ENCODE results near the gene PBX1. TPM values are rescaled to one million over a fixed set of nuclear protein-coding genes. Genes with fewer than 3 reads are reported as not detected.
"Not testable (repeated sequence)": the region's sequence is repeated elsewhere in the genome, so short reads cannot be mapped to it uniquely, and the experiment has no call there.

Gene PBX1
- total and polyA plus RNA-seq, 4 donors = 14.0 to 125 (median 40.0) TPM

DNA sequence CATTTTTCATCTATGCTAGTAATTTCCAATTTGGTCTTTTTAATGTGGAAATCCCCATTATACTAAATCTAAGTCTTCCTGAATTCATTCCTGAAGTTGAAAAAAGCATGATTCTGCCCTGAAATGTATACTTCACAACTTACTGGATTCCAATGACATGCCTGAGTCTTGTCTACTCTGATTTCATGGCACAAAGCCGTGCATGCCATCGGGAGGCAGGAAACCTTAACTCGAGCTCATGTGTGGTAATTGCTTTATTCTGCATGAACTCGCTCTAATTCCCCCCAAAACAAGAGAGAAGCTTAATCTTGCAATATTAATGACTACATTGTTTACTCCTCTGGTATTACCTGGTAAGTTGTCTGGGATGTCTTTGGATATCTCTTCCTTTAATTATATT, 39.6 kb upstream of the PBX1 start:
- H3K27ac ChIP-seq (ENCODE audit: low read depth in 1 of 2, low read length in 2 of 2) = no peak overlapping the region
- no peaks in the 10 kb centered on the region for H3K9me3 ChIP-seq (ENCODE audit: control insufficient read depth, low read length)
- WGBS, 2 donors = 72 to 85% methylated on average over 4 of the region's 4 CpGs
- H3K36me3 ChIP-seq (ENCODE audit: control insufficient read depth in 1 of 2, insufficient read depth in 2 of 2, low read length in 1 of 2) = no peaks in the 10 kb centered on the region
- no peak for ATAC-seq (ENCODE audit: low FRiP score)
- no peak overlapping the region for H3K4me3 ChIP-seq (ENCODE audit: low read length in 2 of 2)
- intact Hi-C loops (cut with DNase I) = loop anchor here in 1 of 2 donors (10.0 kb wide), 1 partner anchor 265 kb away; no protein-coding TSS in a partner anchor
- H3K27me3 ChIP-seq (ENCODE audit: control insufficient read depth in 1 of 2, insufficient read depth in 2 of 2, low read length in 1 of 2) = no peaks in the 10 kb centered on the region
- no peaks in the 10 kb centered on the region for H3K4me1 ChIP-seq (ENCODE audit: control insufficient read depth in 1 of 2, insufficient read depth in 2 of 2, low read length in 2 of 2)
- DNase-seq = no peak

DNA sequence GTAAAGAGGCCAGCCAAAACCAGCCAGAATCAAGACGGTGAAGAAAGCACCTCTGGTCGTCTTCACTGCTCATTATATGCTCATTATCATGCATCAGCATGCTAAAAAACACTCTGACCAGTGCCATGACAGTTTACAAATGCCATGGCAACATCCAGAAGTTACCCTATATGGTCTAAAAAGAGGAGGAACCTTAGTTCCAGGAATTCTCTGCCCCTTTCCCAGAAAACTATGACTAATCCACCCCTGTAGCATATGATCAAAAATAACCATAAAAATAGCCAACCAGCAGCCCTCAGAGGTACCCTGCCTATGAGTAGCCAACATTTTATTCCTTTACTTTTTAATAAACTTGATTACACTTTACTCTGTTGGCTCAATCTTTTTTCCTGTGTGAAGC, 34.2 kb upstream of the PBX1 start:
- Histone ChIP-seq H3K4me3 (ENCODE audit: low read length in 2 of 2) (no peak overlapping the region), H3K9me3 (ENCODE audit: control insufficient read depth, low read length) (peaks cover 5% of the 10 kb centered on the region), H3K27ac (ENCODE audit: low read depth in 1 of 2, low read length in 2 of 2) (no peak overlapping the region), H3K36me3 (ENCODE audit: control insufficient read depth in 1 of 2, insufficient read depth in 2 of 2, low read length in 1 of 2) (no peaks in the 10 kb centered on the region), H3K4me1 (ENCODE audit: control insufficient read depth in 1 of 2, insufficient read depth in 2 of 2, low read length in 2 of 2) (peaks cover 0 to 1% of the 10 kb centered on the region in 2 donors), H3K27me3 (ENCODE audit: control insufficient read depth in 1 of 2, insufficient read depth in 2 of 2, low read length in 1 of 2) (no peaks in the 10 kb centered on the region)
- 63 to 69% methylated on average over 2 of the region's 2 CpGs for WGBS, 2 donors
- intact Hi-C loops (cut with DNase I) = loop anchor here in 1 of 2 donors (1.0 kb wide), 1 partner anchor 32 kb away; no protein-coding TSS in a partner anchor
- ATAC-seq (ENCODE audit: low FRiP score) (no peak), DNase-seq (no peak)

DNA sequence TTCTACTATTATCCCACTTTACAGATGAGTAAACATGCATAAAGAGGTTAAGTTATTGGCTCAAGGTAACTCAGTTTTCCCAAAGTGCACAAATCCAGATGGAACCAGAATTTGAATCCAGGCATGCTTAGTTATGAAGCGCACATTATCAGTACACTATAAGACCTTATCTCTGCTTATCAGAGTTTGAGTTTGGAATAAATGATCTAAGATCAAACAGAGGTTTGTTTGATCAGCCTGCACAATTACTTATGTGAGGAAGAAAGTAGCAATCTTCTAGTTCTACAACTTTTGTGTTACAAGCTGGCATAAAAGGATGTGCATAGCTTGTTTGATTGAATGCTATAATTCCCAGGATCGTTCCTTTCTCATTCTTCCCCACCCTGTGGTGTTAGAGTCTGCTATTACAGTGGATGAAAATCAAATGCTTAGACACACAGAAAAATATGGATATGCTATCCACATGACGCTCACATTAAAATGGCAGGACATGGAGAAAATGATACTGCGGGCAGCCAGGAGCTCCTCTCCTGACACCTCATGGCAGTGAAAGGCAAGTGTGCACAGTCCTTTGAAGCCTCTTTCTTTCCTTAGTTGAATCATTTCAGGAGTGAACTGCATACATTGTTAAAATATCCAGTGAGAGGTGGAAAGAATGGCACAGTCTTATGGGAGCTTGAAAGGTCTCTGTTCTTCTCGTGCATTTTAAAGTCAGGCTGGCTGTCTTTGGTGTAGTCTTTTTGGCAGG, 23.9 kb upstream of the PBX1 start:
- 85 to 87% methylated on average over 5 of the region's 5 CpGs for WGBS, 2 donors
- ATAC-seq (ENCODE audit: low FRiP score) = no peak
- intact Hi-C loops (cut with DNase I) = no loop called here

DNA sequence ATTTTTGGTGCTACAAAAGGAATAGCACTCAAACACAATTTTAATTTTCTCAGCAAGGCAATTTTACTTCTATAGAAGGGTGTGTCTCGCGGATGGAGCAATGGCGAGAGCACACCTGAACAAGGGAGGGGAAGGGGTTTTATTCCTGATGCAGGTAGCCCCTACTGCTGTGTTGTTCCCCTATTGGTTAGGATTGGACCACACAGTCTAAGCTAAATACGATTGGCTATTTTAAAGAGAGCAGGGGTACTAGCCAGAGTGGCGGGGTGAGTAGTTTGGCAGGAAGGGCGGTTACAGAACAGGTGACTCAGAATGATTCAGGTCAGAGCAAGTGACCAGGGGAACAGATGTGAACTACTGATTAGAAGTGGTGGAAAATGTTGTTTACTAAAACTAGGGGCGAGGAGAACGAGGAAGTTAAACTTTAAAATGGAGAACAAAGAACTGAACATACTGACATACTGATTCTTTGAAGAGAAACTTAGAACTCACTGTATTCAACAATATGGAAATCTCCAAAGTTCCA, 6.5 kb upstream of the PBX1 start:
- H3K27ac ChIP-seq (ENCODE audit: low read depth in 1 of 2, low read length in 2 of 2); H3K4me1 ChIP-seq (ENCODE audit: control insufficient read depth in 1 of 2, insufficient read depth in 2 of 2, low read length in 2 of 2); H3K4me3 ChIP-seq (ENCODE audit: low read length in 2 of 2); ATAC-seq (ENCODE audit: low FRiP score); H3K9me3 ChIP-seq (ENCODE audit: control insufficient read depth, low read length); H3K36me3 ChIP-seq (ENCODE audit: control insufficient read depth in 1 of 2, insufficient read depth in 2 of 2, low read length in 1 of 2); DNase-seq; H3K27me3 ChIP-seq (ENCODE audit: control insufficient read depth in 1 of 2, insufficient read depth in 2 of 2, low read length in 1 of 2): not testable (repeated sequence)
- intact Hi-C loops (cut with DNase I) = loop anchor here in 1 of 2 donors (10.0 kb wide), 1 partner anchor 118 kb away; no protein-coding TSS in a partner anchor
- 96% methylated on average over 8 of the region's 8 CpGs for WGBS, 2 donors

More for the DNA sequence above, 23.9 kb upstream of the PBX1 start:
- H3K4me3 ChIP-seq (ENCODE audit: low read length in 2 of 2) = no peak overlapping the region
- no peak overlapping the region for H3K27ac ChIP-seq (ENCODE audit: low read depth in 1 of 2, low read length in 2 of 2)
- H3K4me1 ChIP-seq (ENCODE audit: control insufficient read depth in 1 of 2, insufficient read depth in 2 of 2, low read length in 2 of 2) = no peaks in the 10 kb centered on the region
- DNase-seq = no peak
- no peaks in the 10 kb centered on the region for H3K27me3 ChIP-seq (ENCODE audit: control insufficient read depth in 1 of 2, insufficient read depth in 2 of 2, low read length in 1 of 2)
- no peaks in the 10 kb centered on the region for H3K36me3 ChIP-seq (ENCODE audit: control insufficient read depth in 1 of 2, insufficient read depth in 2 of 2, low read length in 1 of 2)
- H3K9me3 ChIP-seq (ENCODE audit: control insufficient read depth, low read length) = no peaks in the 10 kb centered on the region

DNA sequence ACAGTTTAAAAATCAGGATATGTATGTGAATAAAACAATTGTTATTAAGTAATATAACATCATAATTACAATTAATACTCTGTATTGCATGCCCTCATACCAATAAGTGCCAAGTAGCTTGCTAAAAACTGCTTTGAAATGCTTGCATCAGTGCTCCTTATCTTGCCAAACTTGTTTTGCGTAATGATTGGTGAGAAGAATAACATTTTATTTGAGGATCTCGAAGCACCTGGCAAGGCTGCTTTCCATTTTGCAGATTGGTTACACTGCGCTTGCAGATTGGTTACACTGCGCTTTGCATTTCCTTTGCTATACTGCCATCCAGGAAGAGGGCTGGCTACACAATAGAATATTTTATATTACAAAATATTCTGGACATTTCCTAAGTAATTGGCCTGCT, 1.7 kb upstream of the PBX1 start:
- DNase-seq (no peak), ATAC-seq (ENCODE audit: low FRiP score) (no peak)
- H3K9me3 ChIP-seq (ENCODE audit: control insufficient read depth, low read length) = no peaks in the 10 kb centered on the region
- H3K36me3 ChIP-seq (ENCODE audit: control insufficient read depth in 1 of 2, insufficient read depth in 2 of 2, low read length in 1 of 2) = no peaks in the 10 kb centered on the region
- no peak overlapping the region for H3K27ac ChIP-seq (ENCODE audit: low read depth in 1 of 2, low read length in 2 of 2)
- no peak overlapping the region for H3K4me3 ChIP-seq (ENCODE audit: low read length in 2 of 2)
- no peaks in the 10 kb centered on the region for H3K27me3 ChIP-seq (ENCODE audit: control insufficient read depth in 1 of 2, insufficient read depth in 2 of 2, low read length in 1 of 2)
- intact Hi-C loops (cut with DNase I) = loop anchor here (1.0 to 10.0 kb wide), 4 partner anchors 32 to 230 kb away; no protein-coding TSS in a partner anchor
- H3K4me1 ChIP-seq (ENCODE audit: control insufficient read depth in 1 of 2, insufficient read depth in 2 of 2, low read length in 2 of 2) = peaks cover 0 to 2% of the 10 kb centered on the region in 2 donors
- 68 to 70% methylated on average over 4 of the region's 4 CpGs for WGBS, 2 donors

DNA sequence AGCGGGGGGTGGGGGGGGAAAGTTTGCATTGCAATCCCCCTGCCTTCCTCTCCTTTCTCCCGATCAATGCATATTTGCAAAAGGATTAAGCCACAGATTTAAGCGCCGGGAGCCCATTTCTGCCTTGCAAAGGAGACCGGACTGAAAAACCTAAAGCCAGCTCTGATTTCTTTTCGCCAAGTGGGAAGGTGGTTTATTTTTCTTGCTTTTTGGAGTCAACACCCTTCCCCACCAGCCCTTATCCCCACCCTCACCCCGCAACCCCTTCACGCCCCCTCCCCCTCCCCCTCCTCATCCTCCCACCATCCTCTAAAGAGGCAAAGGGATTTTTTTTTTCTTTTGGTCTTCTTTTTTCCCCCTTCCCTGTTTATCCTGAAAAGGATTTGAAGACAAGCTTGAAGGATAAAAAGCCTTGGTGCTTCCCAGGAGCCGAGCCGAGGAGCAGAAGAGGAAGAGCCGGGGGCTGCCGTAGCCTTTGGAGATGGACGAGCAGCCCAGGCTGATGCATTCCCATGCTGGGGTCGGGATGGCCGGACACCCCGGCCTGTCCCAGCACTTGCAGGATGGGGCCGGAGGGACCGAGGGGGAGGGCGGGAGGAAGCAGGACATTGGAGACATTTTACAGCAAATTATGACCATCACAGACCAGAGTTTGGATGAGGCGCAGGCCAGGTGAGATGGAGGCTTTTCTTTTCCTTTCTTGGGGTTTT, 513 bp downstream of the PBX1 start:
- 1% methylated on average over 19 to 20 of the region's 20 CpGs for WGBS, 2 donors
- Histone ChIP-seq H3K27ac (ENCODE audit: low read depth in 1 of 2, low read length in 2 of 2) (peak overlapping the region in 1 of 2 donors; percentile 51), H3K4me3 (ENCODE audit: low read length in 2 of 2) (peak overlapping the region; percentile 95 to 96), H3K36me3 (ENCODE audit: control insufficient read depth in 1 of 2, insufficient read depth in 2 of 2, low read length in 1 of 2) (no peaks in the 10 kb centered on the region), H3K4me1 (ENCODE audit: control insufficient read depth in 1 of 2, insufficient read depth in 2 of 2, low read length in 2 of 2) (peaks cover 0 to 2% of the 10 kb centered on the region in 2 donors), H3K9me3 (ENCODE audit: control insufficient read depth, low read length) (no peaks in the 10 kb centered on the region), H3K27me3 (ENCODE audit: control insufficient read depth in 1 of 2, insufficient read depth in 2 of 2, low read length in 1 of 2) (no peaks in the 10 kb centered on the region)
- ATAC-seq (ENCODE audit: low FRiP score) (peak; percentile 53), DNase-seq (peak; percentile 60 to 80)
- intact Hi-C loops (cut with DNase I) = loop anchor here (5.0 to 10.0 kb wide), 3 partner anchors 53 to 228 kb away; no protein-coding TSS in a partner anchor

DNA sequence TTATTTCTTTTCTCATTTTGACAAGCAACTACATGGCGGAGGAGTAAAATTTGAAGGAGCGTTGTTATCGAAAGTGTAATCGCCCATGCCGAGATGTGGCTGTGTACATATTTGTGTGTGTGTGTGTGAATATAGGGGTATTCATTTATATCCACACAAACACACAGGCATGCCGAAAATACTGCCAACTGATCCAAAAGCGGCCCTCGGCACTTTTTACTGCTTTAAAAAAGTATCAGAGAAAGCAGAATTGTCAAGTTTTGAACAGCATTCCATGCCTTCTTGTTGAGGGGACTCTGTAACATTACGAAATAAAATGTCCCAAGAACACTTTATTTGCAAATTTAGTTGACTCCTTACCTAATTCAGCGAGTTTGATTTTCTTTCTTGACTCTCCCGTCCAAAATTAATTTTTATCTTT, 1.1 kb downstream of the PBX1 start:
- no peak for ATAC-seq (ENCODE audit: low FRiP score)
- intact Hi-C loops (cut with DNase I) = loop anchor here in 1 of 2 donors (5.0 kb wide), 1 partner anchor 227 kb away; no protein-coding TSS in a partner anchor
- Histone ChIP-seq H3K36me3 (ENCODE audit: control insufficient read depth in 1 of 2, insufficient read depth in 2 of 2, low read length in 1 of 2) (no peaks in the 10 kb centered on the region), H3K4me1 (ENCODE audit: control insufficient read depth in 1 of 2, insufficient read depth in 2 of 2, low read length in 2 of 2) (peaks cover 0 to 2% of the 10 kb centered on the region in 2 donors), H3K4me3 (ENCODE audit: low read length in 2 of 2) (peak overlapping the region; percentile 95 to 96), H3K27me3 (ENCODE audit: control insufficient read depth in 1 of 2, insufficient read depth in 2 of 2, low read length in 1 of 2) (no peaks in the 10 kb centered on the region), H3K27ac (ENCODE audit: low read depth in 1 of 2, low read length in 2 of 2) (peak overlapping the region; percentile 36 to 76), H3K9me3 (ENCODE audit: control insufficient read depth, low read length) (no peaks in the 10 kb centered on the region)
- 0 to 1% methylated on average over 11 of the region's 11 CpGs for WGBS, 2 donors
- no peak for DNase-seq

DNA sequence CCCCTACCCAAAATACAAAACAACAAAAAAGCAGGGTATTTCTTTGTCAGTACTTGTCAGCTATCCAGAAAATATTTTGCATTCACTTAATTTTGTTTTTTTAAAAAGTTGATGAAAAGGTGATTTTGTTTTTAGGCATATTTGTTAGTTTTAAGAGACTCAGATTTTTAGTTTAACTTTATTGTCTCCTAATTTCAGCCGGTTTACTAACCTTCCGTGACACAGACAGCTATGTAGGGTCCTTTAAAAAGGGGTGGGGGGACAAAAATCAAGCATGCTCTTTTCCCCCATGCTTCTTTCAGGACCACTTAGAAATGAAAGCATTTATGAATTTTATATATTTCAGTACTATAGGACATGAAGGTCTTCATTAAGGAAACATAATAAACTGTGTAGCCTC, 1.6 kb downstream of the PBX1 start:
- Histone ChIP-seq H3K4me3 (ENCODE audit: low read length in 2 of 2) (peak overlapping the region; percentile 95 to 96), H3K27me3 (ENCODE audit: control insufficient read depth in 1 of 2, insufficient read depth in 2 of 2, low read length in 1 of 2) (no peaks in the 10 kb centered on the region), H3K36me3 (ENCODE audit: control insufficient read depth in 1 of 2, insufficient read depth in 2 of 2, low read length in 1 of 2) (no peaks in the 10 kb centered on the region), H3K27ac (ENCODE audit: low read depth in 1 of 2, low read length in 2 of 2) (peak overlapping the region in 1 of 2 donors; percentile 36), H3K9me3 (ENCODE audit: control insufficient read depth, low read length) (no peaks in the 10 kb centered on the region), H3K4me1 (ENCODE audit: control insufficient read depth in 1 of 2, insufficient read depth in 2 of 2, low read length in 2 of 2) (peaks cover 2% of the 10 kb centered on the region in 2 donors)
- DNase-seq (no peak), ATAC-seq (ENCODE audit: low FRiP score) (no peak)
- 1% methylated on average over 2 of the region's 2 CpGs for WGBS, 2 donors
- intact Hi-C loops (cut with DNase I) = loop anchor here in 1 of 2 donors (5.0 kb wide), 1 partner anchor 227 kb away; no protein-coding TSS in a partner anchor
